T-helper 1 cell (primary cell): ENCODE data around the gene SGMS2.
A peak's percentile ranks its signal among the peaks of the same experiment; 100 is the strongest.

ENCODE experiments used
- DNase-seq, 5 donors: peaks; one replicate each; pipeline ENCODE4 v3.0.0-alpha.2; 2012 to 2020

SGMS2 gene

DNA sequence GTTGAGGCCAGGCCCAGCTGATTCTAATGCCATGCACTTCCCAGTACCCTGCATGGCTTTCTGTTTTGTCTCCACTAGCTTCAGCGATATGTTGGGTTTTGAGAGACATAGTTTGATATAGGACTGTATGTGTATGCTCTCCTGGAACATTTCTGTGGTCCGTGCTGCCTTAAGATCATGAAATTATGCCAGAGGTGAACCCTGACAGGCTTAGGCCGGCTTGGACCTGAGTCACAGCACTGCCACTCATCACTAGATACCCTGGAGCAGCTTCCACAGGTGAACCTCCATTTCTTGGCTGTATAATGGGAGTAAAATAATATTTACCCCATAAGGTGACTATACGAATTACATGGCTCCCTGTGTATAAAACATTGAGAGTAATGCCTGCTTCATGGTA lies 6.4 kb downstream of the SGMS2 start:
- no peak for DNase-seq

DNA sequence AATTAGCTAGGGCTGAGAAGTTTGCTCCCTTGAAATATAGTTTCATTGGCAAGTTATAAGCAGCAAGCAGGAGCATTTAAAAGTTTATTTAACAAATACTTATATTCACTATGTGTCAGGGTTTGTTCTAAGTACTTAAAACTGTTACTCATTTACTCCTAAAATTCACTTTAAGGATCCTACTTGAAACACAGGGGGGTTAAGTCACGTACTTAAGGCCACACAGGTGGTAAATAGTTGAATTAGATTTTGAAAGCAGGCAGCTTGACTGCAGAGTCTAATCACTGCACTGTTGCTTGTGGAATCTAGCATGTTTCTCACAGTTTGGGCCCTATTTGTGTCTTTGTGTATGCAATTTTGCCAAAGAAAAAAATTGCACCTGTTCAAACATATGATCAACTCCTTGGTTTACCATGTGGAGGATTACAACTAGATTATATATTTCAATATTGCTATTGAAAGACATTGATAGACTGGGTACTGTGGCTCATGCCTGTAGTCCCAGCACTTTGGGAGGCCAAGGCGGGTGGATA lies 7.6 kb downstream of the SGMS2 start:
- no peak for DNase-seq

- DNase-seq, result no peak
Measured at GRCh38 chr4:107834241-107834794, 9.6 kb downstream of the SGMS2 start.

DNA sequence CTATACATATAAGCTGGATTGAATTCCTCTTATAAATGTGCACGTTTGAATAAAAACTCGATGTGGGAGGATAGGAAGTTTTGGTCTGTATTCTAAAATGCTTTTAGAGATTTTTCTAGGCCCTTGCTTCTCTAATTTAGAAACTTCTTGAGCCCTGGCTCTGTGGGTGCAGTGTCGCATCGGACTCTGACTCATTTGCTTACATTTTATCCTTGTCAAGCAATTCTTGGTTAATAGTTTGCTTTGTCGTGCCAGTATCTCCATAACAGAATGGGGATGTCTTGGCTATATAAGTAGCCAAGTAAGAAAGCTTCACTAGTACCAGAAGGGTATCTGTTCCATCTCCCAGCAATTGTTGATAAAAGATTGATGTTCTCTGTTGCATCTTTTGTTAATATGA lies 10.7 kb downstream of the SGMS2 start:
- no peak for DNase-seq

GRCh38 chr4:107837317-107837716 lies 12.6 kb downstream of the SGMS2 start:
- no peak for DNase-seq

GRCh38 chr4:107837776-107838618 lies 13.3 kb downstream of the SGMS2 start:
- no peak for DNase-seq

DNA sequence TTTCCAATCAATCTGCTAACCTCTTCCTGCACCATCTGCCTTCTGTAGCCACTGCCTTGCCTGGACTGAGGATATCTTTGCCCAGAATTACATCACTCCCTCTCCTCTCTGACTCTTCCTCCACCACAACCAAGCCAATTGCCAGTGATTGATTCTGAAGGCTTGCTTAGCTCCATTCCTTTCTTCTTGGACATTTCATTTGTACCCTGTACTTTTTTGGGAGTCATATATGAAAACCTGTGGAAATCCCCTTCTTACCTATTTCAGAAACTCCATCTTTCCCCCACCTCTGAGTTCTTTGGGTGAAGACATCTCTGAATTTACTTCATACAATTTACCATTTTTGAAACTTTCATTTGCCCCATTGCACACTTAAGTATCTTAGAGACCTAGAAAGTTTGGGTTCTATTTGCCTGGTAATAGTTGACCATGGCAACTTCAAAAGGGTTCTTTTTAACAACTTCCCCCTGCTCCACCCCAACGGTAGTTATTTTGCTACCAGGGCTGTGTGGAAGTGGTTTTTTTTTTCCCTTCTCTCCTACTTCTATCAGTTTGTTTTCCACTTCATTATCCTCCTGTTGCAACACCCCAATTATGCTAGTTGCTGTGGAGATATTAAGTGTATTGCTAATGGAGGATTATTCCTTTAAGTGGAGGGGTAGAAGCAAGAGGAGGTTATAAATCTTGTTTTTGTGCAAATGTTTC lies 14.3 kb downstream of the SGMS2 start:
- no peak for DNase-seq

DNA sequence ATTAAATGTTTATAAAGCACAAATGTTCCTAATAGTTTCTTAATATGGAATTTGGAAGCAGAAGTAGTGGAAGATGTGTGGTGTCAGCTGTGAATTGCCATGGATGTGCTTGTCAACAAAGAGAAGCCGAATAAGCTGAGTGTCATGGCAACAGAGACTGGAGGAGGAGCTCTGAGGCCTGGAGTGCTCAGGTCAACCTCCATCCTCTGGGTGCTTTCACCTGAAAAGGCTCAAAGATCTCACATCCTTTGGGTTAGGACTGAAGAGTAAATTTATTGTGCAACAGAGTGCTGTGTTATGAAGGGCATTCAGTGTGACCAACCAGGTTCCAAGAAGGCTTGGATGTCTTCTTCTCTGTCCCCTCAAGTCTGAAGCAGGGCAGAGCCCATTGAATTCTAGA lies 18.7 kb downstream of the SGMS2 start:
- no peak for DNase-seq

DNA sequence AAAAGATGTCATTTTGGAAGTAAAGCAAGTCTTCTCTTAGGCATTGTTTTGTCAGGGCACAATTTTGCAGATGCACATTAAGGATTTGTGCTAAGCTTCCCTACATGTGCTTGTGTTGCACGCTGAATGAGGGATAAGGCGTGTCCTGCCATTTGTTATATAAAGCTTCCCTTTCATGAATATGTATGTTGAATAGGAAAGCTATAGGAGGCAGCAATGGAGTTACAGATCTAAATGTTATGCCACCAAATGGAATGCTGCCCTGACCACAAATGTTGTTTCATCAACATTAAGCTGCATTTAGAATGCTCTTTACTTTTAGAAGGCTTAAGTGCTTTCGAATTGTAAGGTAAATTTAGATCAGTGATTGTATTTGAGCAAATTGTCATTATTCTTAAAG lies 20.9 kb downstream of the SGMS2 start:
- no peak for DNase-seq

GRCh38 chr4:107850438-107850837 lies 25.7 kb downstream of the SGMS2 start:
- no peak for DNase-seq

DNA sequence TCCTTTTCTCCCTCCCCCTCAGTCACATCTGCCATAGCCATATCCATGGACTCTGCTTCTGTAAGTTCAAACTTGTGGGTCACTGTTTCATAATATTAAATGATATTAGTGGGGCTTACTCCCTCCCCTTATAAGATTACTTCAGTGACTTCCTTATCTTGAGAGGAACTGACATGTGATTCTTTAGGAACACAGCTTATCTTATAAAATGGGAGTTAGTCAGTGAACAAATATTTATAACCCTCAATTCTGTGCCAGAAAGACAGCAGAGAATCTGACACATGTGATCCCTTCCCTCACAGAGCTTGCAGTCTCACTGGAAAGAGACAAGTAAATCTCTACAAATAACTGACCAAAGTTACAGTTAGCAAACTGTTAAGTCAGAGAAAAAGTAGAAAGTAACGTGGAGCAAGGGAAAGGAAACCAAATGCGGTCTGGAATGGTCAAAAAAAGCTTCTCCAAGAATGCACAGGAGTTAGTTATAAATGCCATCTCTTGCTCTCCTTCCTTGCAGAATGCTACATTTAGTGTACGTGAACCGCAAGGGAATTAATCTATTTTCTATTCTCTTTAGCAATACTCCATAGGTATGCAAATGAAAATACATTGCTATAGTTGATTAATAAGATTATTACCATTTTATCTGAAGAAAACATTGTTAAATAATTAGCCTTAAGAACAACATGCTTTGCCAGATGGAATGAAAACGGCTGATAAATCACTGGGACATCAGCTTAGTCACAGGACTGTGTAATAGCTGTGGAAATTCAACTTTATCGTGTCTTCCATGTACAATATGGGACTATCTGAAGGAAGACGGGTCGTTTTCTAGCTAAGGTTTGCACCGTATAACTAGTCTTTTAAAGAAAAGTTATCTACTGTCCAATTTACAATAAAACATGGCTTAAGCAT lies 29.0 kb downstream of the SGMS2 start:
- DNase-seq, result no peak

DNA sequence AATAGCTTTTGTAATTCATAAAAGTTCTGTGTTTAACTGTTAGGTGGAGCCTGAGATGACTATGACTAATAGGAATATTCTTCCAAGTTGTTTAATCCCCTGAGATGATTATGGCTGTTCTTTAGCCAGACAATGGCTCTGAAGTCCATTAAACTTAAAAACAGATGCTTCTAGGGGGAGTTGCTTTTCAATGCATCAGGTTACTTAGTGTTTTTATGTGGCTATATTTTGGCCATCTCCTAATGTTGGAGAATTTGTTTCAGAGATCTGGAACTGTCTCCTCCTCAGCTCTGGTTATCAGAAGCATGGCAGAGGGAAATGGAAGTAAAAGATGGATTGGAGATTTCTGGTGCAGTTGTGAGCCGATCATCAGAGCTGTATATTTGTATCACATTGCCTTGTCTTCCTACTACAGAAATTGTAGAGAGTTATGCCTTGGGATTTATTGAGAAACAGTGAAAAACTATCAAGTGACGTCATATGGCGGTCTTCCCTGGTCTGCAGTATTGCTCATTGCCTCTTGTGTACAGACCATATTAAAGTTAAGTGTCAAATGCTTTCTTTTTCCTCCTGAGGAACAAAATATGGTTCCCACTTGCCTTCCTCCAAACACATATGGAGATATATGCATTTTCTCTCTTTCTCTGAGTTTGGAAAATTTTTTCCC lies 29.8 kb downstream of the SGMS2 start:
- no peak for DNase-seq

DNA sequence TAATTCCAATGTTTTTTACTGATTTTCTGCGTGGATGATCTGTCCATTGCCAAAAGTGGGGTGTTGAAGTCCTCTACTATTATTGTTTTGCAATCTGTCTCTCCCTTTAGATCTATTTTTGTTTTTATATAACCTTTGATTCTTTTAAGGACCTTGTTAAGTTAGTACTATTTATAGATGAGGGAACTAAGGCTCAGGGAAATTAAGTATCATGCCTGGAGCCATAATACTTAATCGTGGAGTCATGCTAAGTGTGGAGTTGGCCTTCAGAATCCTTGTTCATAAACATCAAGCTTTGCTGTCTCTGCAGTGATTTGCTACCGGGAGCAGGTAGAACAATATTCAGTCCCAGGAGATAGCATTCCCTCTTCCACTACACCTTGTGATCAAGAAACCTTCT lies 31.0 kb downstream of the SGMS2 start:
- DNase-seq, result no peak

- no peak for DNase-seq
Measured at GRCh38 chr4:107856901-107857300, 32.2 kb downstream of the SGMS2 start.

DNA sequence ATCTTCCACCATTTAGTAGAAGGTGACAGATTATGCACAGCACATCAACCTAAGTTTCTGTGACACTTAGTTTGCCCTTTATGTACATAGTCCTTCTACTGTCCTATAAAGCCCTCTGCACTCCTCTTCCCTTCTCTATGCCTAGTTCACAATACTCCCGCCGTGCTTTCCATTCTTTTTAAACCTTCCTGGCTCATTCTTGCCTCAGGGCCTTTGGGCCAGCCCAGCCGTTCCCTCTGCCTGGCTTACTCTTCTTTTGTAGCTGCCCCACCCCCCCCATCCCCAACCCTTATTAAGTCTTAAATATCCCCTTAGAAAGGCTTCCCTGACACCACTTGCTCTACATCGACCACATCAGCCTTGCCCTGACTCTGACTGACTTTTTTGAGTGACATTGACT lies 33.0 kb downstream of the SGMS2 start:
- no peak for DNase-seq

DNA sequence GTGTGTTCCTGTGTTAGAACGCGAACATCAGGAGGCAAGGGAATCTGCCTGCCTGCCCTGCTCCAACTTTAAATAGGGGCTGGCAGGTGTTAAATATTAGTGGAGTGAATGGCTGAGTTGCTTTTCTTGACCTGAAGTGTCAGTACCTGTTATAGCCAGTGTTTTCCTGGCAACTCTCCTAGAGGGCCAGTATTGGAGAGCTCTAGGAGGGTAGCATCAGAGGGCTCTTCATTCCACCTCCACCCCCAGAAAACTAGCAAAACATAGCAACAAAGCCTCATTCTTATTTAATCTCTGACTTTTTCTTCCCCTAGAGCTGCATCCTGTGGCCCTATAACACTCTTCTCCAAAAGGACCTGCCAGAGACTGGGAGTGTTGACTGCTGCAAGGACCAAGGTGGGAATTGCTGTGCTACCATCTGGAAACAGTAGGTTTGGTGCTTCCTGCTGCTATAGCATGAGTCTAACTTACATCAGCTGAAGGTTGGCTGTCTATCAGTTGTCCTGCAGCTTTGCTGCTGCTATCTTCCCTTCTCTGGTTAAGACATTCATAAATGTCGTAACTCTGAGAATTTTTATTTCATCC lies 33.5 kb downstream of the SGMS2 start:
- no peak for DNase-seq

DNA sequence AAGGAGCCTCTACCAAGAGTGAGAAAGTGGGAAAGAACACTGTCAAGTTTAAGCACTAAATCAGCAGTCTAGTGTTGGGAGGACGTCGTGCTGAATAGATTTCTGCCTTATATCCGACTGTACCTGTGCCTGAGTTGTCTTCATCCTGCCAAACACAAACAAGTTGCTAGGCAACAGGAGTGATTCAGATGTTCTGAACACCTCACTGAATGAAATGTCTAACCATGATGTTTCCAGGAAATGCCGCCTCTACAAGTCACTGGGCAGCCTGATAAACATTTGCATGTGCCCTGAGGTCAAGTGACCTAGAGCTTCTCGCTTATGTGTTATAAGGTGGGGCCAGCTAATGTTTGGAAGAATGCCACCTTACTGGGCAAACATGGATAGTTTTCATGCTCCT lies 37.9 kb downstream of the SGMS2 start:
- peak in 1 of 5 donors; percentile 37 for DNase-seq

- DNase-seq, result no peak
Measured at GRCh38 chr4:107863416-107863815, 38.7 kb downstream of the SGMS2 start.

- no peak for DNase-seq
Measured at GRCh38 chr4:107863850-107864371, 39.2 kb downstream of the SGMS2 start.

DNA sequence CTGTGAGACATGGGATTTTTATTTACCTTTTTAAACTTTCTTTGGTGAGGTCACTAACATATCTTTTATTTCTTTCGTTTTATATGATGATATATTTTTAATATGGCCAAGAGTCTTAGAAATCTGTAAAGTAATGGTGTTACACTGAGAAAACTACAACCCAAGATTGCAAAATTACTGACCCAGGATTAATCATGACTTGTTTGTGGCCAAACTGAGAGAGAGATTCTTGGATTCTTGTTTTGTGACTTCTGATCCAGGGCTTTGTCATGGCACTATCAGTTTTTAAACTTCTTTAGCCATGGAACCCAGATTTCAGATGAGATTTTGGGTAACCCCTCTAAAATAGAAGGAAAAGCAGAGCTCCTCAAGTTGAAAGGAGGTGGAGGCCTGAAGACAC lies 42.0 kb downstream of the SGMS2 start:
- no peak for DNase-seq

GRCh38 chr4:107870236-107870635 lies 45.5 kb downstream of the SGMS2 start:
- no peak for DNase-seq
